ENCODE results near the gene RNF180. TPM values are rescaled to one million over a fixed set of nuclear protein-coding genes. Genes with fewer than 3 reads are reported as not detected.
A peak's percentile ranks its signal among the peaks of the same experiment; 100 is the strongest.

The RNF180 gene
- total RNA-seq, 1 donor: 10.5 TPM

GRCh38 chr5:64163746-64164145, 1.9 kb upstream of the RNF180 start:
- no peak for DNase-seq (ENCODE audit: insufficient read length, low spot score, missing footprints)
- Histone ChIP-seq H4K20me1 (ENCODE audit: insufficient read depth, low read length) (no peaks in the 10 kb centered on the region), H3K4me3 (ENCODE audit: insufficient read depth, low read length) (no peak overlapping the region), H3K9me3 (ENCODE audit: low read depth, low read length) (no peaks in the 10 kb centered on the region), H3K4me1 (ENCODE audit: insufficient read depth, low read length) (no peaks in the 10 kb centered on the region), H3K27me3 (ENCODE audit: insufficient read depth, low read length) (peaks cover 39% of the 10 kb centered on the region), H3K79me2 (ENCODE audit: insufficient read depth, low read length) (no peaks in the 10 kb centered on the region), H3K4me2 (ENCODE audit: insufficient read depth, low read length) (no peak overlapping the region), H3K36me3 (ENCODE audit: insufficient read depth, low read length) (no peaks in the 10 kb centered on the region), H3K27ac (ENCODE audit: low read depth, low read length) (no peak overlapping the region), H2AFZ (ENCODE audit: low read length) (no peak overlapping the region)
- TF ChIP-seq CTCF (IDR thresholded peaks at IDR 0.05; ENCODE audit: extremely low read depth, low read depth, low read length): no peak

GRCh38 chr5:64164166-64164565, 1.5 kb upstream of the RNF180 start:
- Histone ChIP-seq H4K20me1 (ENCODE audit: insufficient read depth, low read length) (no peaks in the 10 kb centered on the region), H3K27ac (ENCODE audit: low read depth, low read length) (no peak overlapping the region), H3K4me1 (ENCODE audit: insufficient read depth, low read length) (no peaks in the 10 kb centered on the region), H3K27me3 (ENCODE audit: insufficient read depth, low read length) (peaks cover 39% of the 10 kb centered on the region), H3K4me3 (ENCODE audit: insufficient read depth, low read length) (no peak overlapping the region), H3K79me2 (ENCODE audit: insufficient read depth, low read length) (no peaks in the 10 kb centered on the region), H2AFZ (ENCODE audit: low read length) (no peak overlapping the region), H3K4me2 (ENCODE audit: insufficient read depth, low read length) (no peak overlapping the region), H3K36me3 (ENCODE audit: insufficient read depth, low read length) (no peaks in the 10 kb centered on the region), H3K9me3 (ENCODE audit: low read depth, low read length) (no peaks in the 10 kb centered on the region)
- DNase-seq (ENCODE audit: insufficient read length, low spot score, missing footprints): no peak
- no peak for TF ChIP-seq CTCF (IDR thresholded peaks at IDR 0.05; ENCODE audit: extremely low read depth, low read depth, low read length)

GRCh38 chr5:64165160-64165499, 513 bp upstream of the RNF180 start:
- no peaks in the 10 kb centered on the region for H3K79me2 ChIP-seq (ENCODE audit: insufficient read depth, low read length)
- H3K9me3 ChIP-seq (ENCODE audit: low read depth, low read length): no peaks in the 10 kb centered on the region
- H4K20me1 ChIP-seq (ENCODE audit: insufficient read depth, low read length): no peaks in the 10 kb centered on the region
- H3K4me3 ChIP-seq (ENCODE audit: insufficient read depth, low read length): peak overlapping the region; percentile 77
- H3K27ac ChIP-seq (ENCODE audit: low read depth, low read length): no peak overlapping the region
- H3K27me3 ChIP-seq (ENCODE audit: insufficient read depth, low read length): peaks cover 39% of the 10 kb centered on the region
- DNase-seq (ENCODE audit: insufficient read length, low spot score, missing footprints): peak; percentile 54
- H3K4me2 ChIP-seq (ENCODE audit: insufficient read depth, low read length): peak overlapping the region; percentile 87
- H2AFZ ChIP-seq (ENCODE audit: low read length): peak overlapping the region; percentile 85
- no peaks in the 10 kb centered on the region for H3K4me1 ChIP-seq (ENCODE audit: insufficient read depth, low read length)
- no peaks in the 10 kb centered on the region for H3K36me3 ChIP-seq (ENCODE audit: insufficient read depth, low read length)
- TF ChIP-seq CTCF (IDR thresholded peaks at IDR 0.05; ENCODE audit: extremely low read depth, low read depth, low read length): no peak

- peaks cover 2% of the 10 kb centered on the region for H4K20me1 ChIP-seq (ENCODE audit: insufficient read depth, low read length)
- H3K79me2 ChIP-seq (ENCODE audit: insufficient read depth, low read length): no peaks in the 10 kb centered on the region
- TF ChIP-seq CTCF (IDR thresholded peaks at IDR 0.05; ENCODE audit: extremely low read depth, low read depth, low read length): no peak
- no peak overlapping the region for H3K27ac ChIP-seq (ENCODE audit: low read depth, low read length)
- H3K36me3 ChIP-seq (ENCODE audit: insufficient read depth, low read length): no peaks in the 10 kb centered on the region
- peak overlapping the region; percentile 87 for H3K4me2 ChIP-seq (ENCODE audit: insufficient read depth, low read length)
- peaks cover 39% of the 10 kb centered on the region for H3K27me3 ChIP-seq (ENCODE audit: insufficient read depth, low read length)
- no peaks in the 10 kb centered on the region for H3K9me3 ChIP-seq (ENCODE audit: low read depth, low read length)
- H3K4me3 ChIP-seq (ENCODE audit: insufficient read depth, low read length): peak overlapping the region; percentile 77
- no peaks in the 10 kb centered on the region for H3K4me1 ChIP-seq (ENCODE audit: insufficient read depth, low read length)
- peak; percentile 70 for DNase-seq (ENCODE audit: insufficient read length, low spot score, missing footprints)
- peak overlapping the region; percentile 85 for H2AFZ ChIP-seq (ENCODE audit: low read length)
These were observed 737 bp downstream of the RNF180 start for GRCh38 chr5:64166201-64166959.
